IMR-90 (cell line): ENCODE data around the gene GAR1. TPM values are rescaled to one million over a fixed set of nuclear protein-coding genes. Genes with fewer than 3 reads are reported as not detected.

ENCODE experiments used
- ATAC-seq: fragments of 200-7000 bp; cut with Tn5 transposase; 2 replicates; pipeline ENCODE4 v1.9.1; 2020; ENCODE audit warnings: low read depth, mild to moderate bottlenecking, moderate library complexity
- BruUV-seq: library from RNA; stranded (reverse); fragments of 400-500 nt; replicated peaks from 2 replicates; lab custom pipeline; 2021; lab: Mats Ljungman, UMichigan
- CTCF ChIA-PET: fragments of 300-600 bp; formaldehyde crosslinking; extraction: SDS; loops from one replicate; lab custom pipeline; 2021; ENCODE audit warnings: antibody characterized with exemption; lab: Yijun Ruan, JAX
- POLR2A ChIA-PET: fragments of 300-600 bp; sonication (Branson Sonifier 250); formaldehyde crosslinking; loops from one replicate; lab custom pipeline; 2022; ENCODE audit warnings: antibody characterized with exemption; ENCODE audit not compliant: unreplicated experiment; lab: Charles Lee
- DNase-seq: peaks from one replicate; pipeline ENCODE4 v3.0.0; 2013
- H2AFZ ChIP-seq: replicated peaks from 2 replicates; pipeline ENCODE3; 2013; ENCODE audit warnings: low read length, mild to moderate bottlenecking; ENCODE audit not compliant: poor library complexity
- H2AK5ac ChIP-seq: 2 replicates; pipeline ENCODE4 v1.6.1; 2013; ENCODE audit warnings: low read depth, low read length, inconsistent platforms
- H2AK9ac ChIP-seq: replicated peaks from 2 replicates; pipeline ENCODE3; 2013; ENCODE audit warnings: mild to moderate bottlenecking, low read depth, low read length, moderate library complexity; ENCODE audit not compliant: poor library complexity
- H2BK120ac ChIP-seq: 2 replicates; pipeline ENCODE4 v1.6.1; 2013; ENCODE audit warnings: low read depth, low read length, inconsistent platforms
- H2BK15ac ChIP-seq: 3 replicates; pipeline ENCODE4 v1.6.1; 2013; ENCODE audit warnings: low read depth, low read length, inconsistent platforms
- H2BK20ac ChIP-seq: 2 replicates; pipeline ENCODE4 v1.6.1; 2013; ENCODE audit warnings: low read depth, mild to moderate bottlenecking, inconsistent platforms, low read length, moderate library complexity
- H2BK5ac ChIP-seq: 2 replicates; pipeline ENCODE4 v1.6.1; 2013; ENCODE audit warnings: mild to moderate bottlenecking, low read depth, low read length, inconsistent platforms; ENCODE audit not compliant: poor library complexity, severe bottlenecking
- H3K14ac ChIP-seq: replicated peaks from 2 replicates; pipeline ENCODE4 v1.6.1; 2013; ENCODE audit warnings: low read depth, low read length, inconsistent platforms
- H3K18ac ChIP-seq: 2 replicates; pipeline ENCODE4 v1.6.1; 2013; ENCODE audit warnings: low read depth, low read length, control low read depth
- H3K23ac ChIP-seq: 2 replicates; pipeline ENCODE4 v1.6.1; 2013; ENCODE audit warnings: low read depth, low read length, inconsistent platforms
- H3K27ac ChIP-seq: 2 replicates; pipeline ENCODE4 v1.5.1; 2013; ENCODE audit warnings: mild to moderate bottlenecking, control low read depth, low read length; ENCODE audit not compliant: insufficient read depth
- H3K27me3 ChIP-seq: 2 replicates; pipeline ENCODE4 v1.6.1; 2013; ENCODE audit warnings: low read length; ENCODE audit not compliant: control insufficient read depth, insufficient read depth
- H3K36me3 ChIP-seq: 2 replicates; pipeline ENCODE4 v1.6.1; 2013; ENCODE audit warnings: low read length, mixed read lengths; ENCODE audit not compliant: control insufficient read depth, insufficient read depth
- H3K4ac ChIP-seq: 2 replicates; pipeline ENCODE4 v1.6.1; 2013; ENCODE audit warnings: low read depth, low read length, inconsistent platforms
- H3K4me1 ChIP-seq: 2 replicates; pipeline ENCODE4 v1.6.1; 2013; ENCODE audit warnings: low read length, mixed read lengths; ENCODE audit not compliant: control insufficient read depth, insufficient read depth
- H3K4me2 ChIP-seq: 2 replicates; pipeline ENCODE4 v1.6.1; 2013; ENCODE audit warnings: low read depth, mild to moderate bottlenecking, control low read depth, low read length, moderate library complexity
- H3K4me3 ChIP-seq: 2 replicates; pipeline ENCODE4 v1.5.1; 2013; ENCODE audit warnings: low read depth, mild to moderate bottlenecking, control low read depth, low read length, moderate library complexity; ENCODE audit not compliant: insufficient read depth
- H3K56ac ChIP-seq: 2 replicates; pipeline ENCODE4 v1.6.1; 2013; ENCODE audit warnings: low read length, inconsistent platforms; ENCODE audit not compliant: insufficient read depth; ENCODE audit errors: extremely low read depth
- H3K79me1 ChIP-seq, 2 experiments: 2 replicates each; pipeline ENCODE4 v1.6.1; 2013; ENCODE audit warnings: low read length in 2 of 2, inconsistent platforms in 1 of 2, low read depth in 1 of 2
- H3K9ac ChIP-seq: 2 replicates; pipeline ENCODE4 v1.6.1; 2013; ENCODE audit warnings: low read depth, low read length, control low read depth
- H3K9me1 ChIP-seq: 2 replicates; pipeline ENCODE4 v1.6.1; 2013; ENCODE audit warnings: low read length, inconsistent platforms; ENCODE audit not compliant: insufficient read depth
- H3K9me3 ChIP-seq: 2 replicates; pipeline ENCODE4 v1.6.1; 2013; ENCODE audit warnings: low read length; ENCODE audit not compliant: control insufficient read depth, insufficient read depth
- H4K20me1 ChIP-seq: 2 replicates; pipeline ENCODE4 v1.6.1; 2013; ENCODE audit warnings: low read length, inconsistent platforms; ENCODE audit not compliant: insufficient read depth
- H4K5ac ChIP-seq: 2 replicates; pipeline ENCODE4 v1.6.1; 2013; ENCODE audit warnings: mild to moderate bottlenecking, low read depth, low read length, control low read depth
- H4K8ac ChIP-seq, 2 experiments: 2 replicates each; pipeline ENCODE4 v1.6.1; 2013; ENCODE audit warnings: low read depth in 2 of 2, low read length in 2 of 2, control low read depth in 1 of 2, inconsistent platforms in 1 of 2
- H4K91ac ChIP-seq: 2 replicates; pipeline ENCODE4 v1.6.1; 2013; ENCODE audit warnings: low read depth, low read length, inconsistent platforms; ENCODE audit not compliant: insufficient read depth
- BHLHE40 ChIP-seq: fragments of 150-350 bp; IDR thresholded peaks from 2 replicates; pipeline ENCODE4 v1.6.1; 2016; ENCODE audit warnings: mild to moderate bottlenecking, low read depth, low read length
- CEBPB ChIP-seq: IDR thresholded peaks from 2 replicates; pipeline ENCODE4 v1.6.1; 2012; ENCODE audit warnings: low read depth, low read length, improper control_type of control experiment
- CHD1 ChIP-seq: IDR thresholded peaks from 2 replicates; pipeline ENCODE4 v1.6.1; 2012; ENCODE audit warnings: low read depth, low read length, improper control_type of control experiment
- CTCF ChIP-seq: conservative IDR thresholded peaks from 2 replicates; pipeline ENCODE4 v1.5.1; 2012; ENCODE audit warnings: mild to moderate bottlenecking, low read depth, low read length, improper control_type of control experiment
- ELK1 ChIP-seq: fragments of 150-350 bp; IDR thresholded peaks from 2 replicates; pipeline ENCODE4 v1.6.1; 2016; ENCODE audit warnings: low read depth, mild to moderate bottlenecking, low read length, moderate library complexity, borderline replicate concordance
- FOS ChIP-seq: fragments of 150-350 bp; IDR thresholded peaks from 2 replicates; pipeline ENCODE4 v1.6.1; 2016; ENCODE audit warnings: low read depth, low read length
- MAFK ChIP-seq: IDR thresholded peaks from 2 replicates; pipeline ENCODE4 v1.6.1; 2012; ENCODE audit warnings: low read depth, low read length, improper control_type of control experiment
- MAZ ChIP-seq: IDR thresholded peaks from 2 replicates; pipeline ENCODE4 v1.6.1; 2012; ENCODE audit warnings: low read depth, mild to moderate bottlenecking, low read length, improper control_type of control experiment, moderate library complexity, borderline replicate concordance
- MXI1 ChIP-seq: IDR thresholded peaks from 2 replicates; pipeline ENCODE4 v1.6.1; 2012; ENCODE audit warnings: low read depth, mild to moderate bottlenecking, low read length, moderate library complexity, borderline replicate concordance
- NFE2L2 ChIP-seq: fragments of 150-350 bp; IDR thresholded peaks from 2 replicates; pipeline ENCODE4 v1.6.1; 2016; ENCODE audit warnings: low read depth, mild to moderate bottlenecking, low read length
- POLR2A ChIP-seq: IDR thresholded peaks from 2 replicates; pipeline ENCODE4 v1.6.1; 2012; ENCODE audit warnings: mild to moderate bottlenecking, low read depth, low read length
- RAD21 ChIP-seq: IDR thresholded peaks from 2 replicates; pipeline ENCODE4 v1.6.1; 2012; ENCODE audit warnings: low read length, improper control_type of control experiment
- RCOR1 ChIP-seq: IDR thresholded peaks from 2 replicates; pipeline ENCODE4 v1.6.1; 2012; ENCODE audit warnings: mild to moderate bottlenecking, low read length, improper control_type of control experiment; ENCODE audit not compliant: insufficient replicate concordance
- RFX5 ChIP-seq: IDR thresholded peaks from 2 replicates; pipeline ENCODE4 v1.8.0; 2012; ENCODE audit warnings: low read depth, mild to moderate bottlenecking, low read length, moderate library complexity
- SMC3 ChIP-seq: fragments of 150-350 bp; IDR thresholded peaks from 2 replicates; pipeline ENCODE4 v1.6.1; 2016; ENCODE audit warnings: low read depth, mild to moderate bottlenecking, antibody characterized with exemption, low read length, moderate library complexity
- USF2 ChIP-seq: fragments of 150-350 bp; IDR thresholded peaks from 2 replicates; pipeline ENCODE4 v1.6.1; 2017; ENCODE audit warnings: mild to moderate bottlenecking, antibody characterized with exemption, low read length, low read depth
- WGBS, 2 experiments: methylation state at CpG; one replicate each; pipeline versions ENCODE4 v1.1.5 to v1.1.7; 2013; ENCODE audit warnings: missing lambda C conversion rate in 2 of 2; ENCODE audit not compliant: insufficient read length in 1 of 2; ENCODE audit errors: extremely low coverage in 2 of 2; 5-methylcytosine and 5-hydroxymethylcytosine counted together
- dilution Hi-C: fragments of 300-500 bp; cut with HindIII; formaldehyde crosslinking; loops from one replicate; pipeline ENCODE4 v1.14.3; 2018; ENCODE audit warnings: low sequenced_read_pairs; ENCODE audit not compliant: unreplicated experiment
- in situ Hi-C: fragments of 300-500 bp; cut with MboI; formaldehyde crosslinking; loops from 3 replicates; pipeline ENCODE4 v1.14.3; 2019; ENCODE audit warnings: low sequenced_read_pairs, inconsistent platforms, mixed read lengths
- intact Hi-C: fragments of 100-400 bp; cut with micrococcal nuclease; formaldehyde crosslinking; loops from 2 replicates; pipeline ENCODE4 v1.10.0; 2022
- polyA plus RNA-seq, 3 experiments: library from polyadenylated mRNA; depleted of rRNA; stranded (reverse); fragments of >200 nt; gene quantifications; 2 replicates each; pipeline ENCODE4 v1.2.3, GENCODE V29; 2012; ENCODE audit warnings: low replicate concordance in 1 of 3
- total RNA-seq: library from RNA; depleted of rRNA; stranded (reverse); fragments of >200 nt; gene quantifications from 2 replicates; pipeline ENCODE4 v1.2.3, GENCODE V29; 2012

The GAR1 gene
- total and polyA plus RNA-seq, 2 of the 4 experiments (the other 2 are of a cell fraction), result 1.1 to 22.0 TPM

GRCh38 chr4:109820563-109820962 lies 5.0 kb downstream of the GAR1 start:
- no peak overlapping the region for H3K4me3 ChIP-seq
- no peak overlapping the region for H3K4ac ChIP-seq
- intact Hi-C loops (loop anchor here (5.0 to 10.0 kb wide), 2 partner anchors 283 to 996 kb away; no protein-coding TSS in a partner anchor), in situ Hi-C loops (no loop called here), dilution Hi-C loops (no loop called here)
- WGBS, 2 experiments, result 83% methylated on average over 1 of the region's 2 CpGs; no CpG with 5 or more reads in 1 of the 2 experiments
- H3K56ac ChIP-seq, result no peak overlapping the region
- no peak overlapping the region for H2BK20ac ChIP-seq
- no TSS peak for BruUV-seq
- no peaks in the 10 kb centered on the region for H3K9me3 ChIP-seq
- DNase-seq (no peak), ATAC-seq (no peak)
- ChIA-PET CTCF (interaction anchor here (0.6 kb wide), 1 partner anchor 15 kb away, joined by 3 read pairs; no protein-coding TSS in a partner anchor), POLR2A (no interaction called here)
- no peak overlapping the region for H2AFZ ChIP-seq
- H2BK120ac ChIP-seq, result no peak overlapping the region
- 0 out of 2 replicates have a peak, but pooled peaks cover 1% of the 10 kb centered on the region for H3K4me1 ChIP-seq
- H3K9ac ChIP-seq, result no peak overlapping the region
- TF ChIP-seq CTCF, result no peak
- TF ChIP-seq SMC3, result no peak
- TF ChIP-seq BHLHE40, result no peak
- TF ChIP-seq RFX5, result no peak
- no peak for TF ChIP-seq MXI1
- TF ChIP-seq NFE2L2, result no peak
- no peak for TF ChIP-seq CHD1
- no peak for TF ChIP-seq POLR2A
- no peak for TF ChIP-seq USF2
- no peak for TF ChIP-seq ELK1
- TF ChIP-seq FOS, result no peak
- no peak for TF ChIP-seq RCOR1
- no peak for TF ChIP-seq RAD21
- TF ChIP-seq MAZ, result no peak
- TF ChIP-seq CEBPB, result no peak
- no peak for TF ChIP-seq MAFK
- peaks cover 12% of the 10 kb centered on the region for H3K36me3 ChIP-seq
- H2BK15ac ChIP-seq, result no peak overlapping the region
- no peak overlapping the region for H2AK9ac ChIP-seq
- no peak overlapping the region for H2BK5ac ChIP-seq
- H4K5ac ChIP-seq, result no peak overlapping the region
- no peaks in the 10 kb centered on the region for H4K20me1 ChIP-seq
- no peaks in the 10 kb centered on the region for H3K9me1 ChIP-seq
- no peak overlapping the region for H2AK5ac ChIP-seq
- no peaks in the 10 kb centered on the region for H3K27me3 ChIP-seq
- H4K91ac ChIP-seq, result no peak overlapping the region
- H4K8ac ChIP-seq, result no peak overlapping the region
- no peak overlapping the region for H3K14ac ChIP-seq
- H3K4me2 ChIP-seq, result no peak overlapping the region
- no peak overlapping the region for H3K18ac ChIP-seq
- peaks cover 20 to 29% of the 10 kb centered on the region in 2 experiments; a peak in 3 of 4 replicates for H3K79me1 ChIP-seq
- no peak overlapping the region for H3K27ac ChIP-seq
- H3K23ac ChIP-seq, result no peak overlapping the region
